Stimulated activated CD4-positive, alpha-beta T cell treated with anti-CD3 and anti-CD28 coated beads, TNF-alpha, amount 100 ng/mL, for 1 hour (primary cell): Measurements from ENCODE around the gene SLC25A26.

Experiments
- DNase-seq, 3 donors: peaks; one replicate each; pipeline ENCODE4 v3.0.0-alpha.2; 2020; ENCODE audit warnings: low read depth in 3 of 3, low spot score in 1 of 3

Gene SLC25A26

GRCh38 chr3:66427951-66428474 lies 207.2 kb downstream of the SLC25A26 start:
- no peak for DNase-seq
